Uterus (tissue), 4 donors: ENCODE data around the gene WDR27. TPM values are rescaled to one million over a fixed set of nuclear protein-coding genes. Genes with fewer than 3 reads are reported as not detected.

ENCODE experiments used
- DNase-seq, 2 donors: peaks; one replicate each; pipeline ENCODE4 v3.0.0-alpha.2; 2019 to 2020
- H3K27ac ChIP-seq, 2 donors: fragments of 200-600 bp; sonication (generic); 1 replicate in 1 of 2; 2 replicates in 1 of 2; pipeline ENCODE4 v1.5.1; 2016 to 2018
- H3K27me3 ChIP-seq, 2 donors: fragments of 200-600 bp; sonication (generic); one replicate each; pipeline ENCODE4 v1.5.1; 2018 to 2019; ENCODE audit warnings: control low read depth in 1 of 2
- H3K36me3 ChIP-seq, 2 donors: fragments of 200-600 bp; sonication (generic); one replicate each; pipeline ENCODE4 v1.5.1; 2019; ENCODE audit warnings: control low read depth in 1 of 2
- H3K4me1 ChIP-seq, 2 donors: fragments of 200-600 bp; sonication (generic); one replicate each; pipeline ENCODE4 v1.5.1; 2018 to 2019; ENCODE audit warnings: control low read depth in 1 of 2
- H3K4me3 ChIP-seq, 2 donors: fragments of 200-600 bp; sonication (generic); 1 replicate in 1 of 2; 2 replicates in 1 of 2; pipeline ENCODE4 v1.5.1; 2018 to 2019; ENCODE audit warnings: mild to moderate bottlenecking in 1 of 2
- H3K9me3 ChIP-seq, 2 donors: fragments of 200-600 bp; sonication (generic); one replicate each; pipeline ENCODE4 v1.5.1; 2019; ENCODE audit warnings: control low read depth in 1 of 2
- POLR2A ChIP-seq, 2 donors: fragments of 450-650 bp; IDR thresholded peaks; one replicate each; pipeline ENCODE4 v1.6.1; 2016; ENCODE audit warnings: antibody characterized with exemption in 2 of 2, mild to moderate bottlenecking in 1 of 2, moderate library complexity in 1 of 2
- intact Hi-C: fragments of 100-400 bp; cut with DNase I; formaldehyde crosslinking; loops from one replicate; pipeline ENCODE4 v1.15.1; 2023; ENCODE audit warnings: low total_unique reads
- total RNA-seq, 4 donors: library from RNA; depleted of rRNA in 3 of 4; stranded (reverse); fragments of >200 nt in 3 of 4; gene quantifications; one replicate each; pipeline versions ENCODE4 v1.1.0 to v1.2.4, GENCODE V29; 2014 to 2023
- TF ChIP-seq, protein P1 (sequence below), 4 experiments: fragments of 200-600 bp in 2 of 4; fragments of 450-650 bp in 2 of 4; sonication (generic) in 2 of 4; IDR thresholded peaks; one replicate each; pipeline ENCODE4 v1.5.1; 2016 to 2019; ENCODE audit warnings: antibody characterized with exemption in 4 of 4, mild to moderate bottlenecking in 2 of 4, moderate library complexity in 1 of 4
- donor health status: DM: yes; HTN: yes; CAD: no.

The WDR27 gene
- total RNA-seq, 4 donors from 2014 or later = 41.8 to 69.7 (median 59.7) TPM

DNA sequence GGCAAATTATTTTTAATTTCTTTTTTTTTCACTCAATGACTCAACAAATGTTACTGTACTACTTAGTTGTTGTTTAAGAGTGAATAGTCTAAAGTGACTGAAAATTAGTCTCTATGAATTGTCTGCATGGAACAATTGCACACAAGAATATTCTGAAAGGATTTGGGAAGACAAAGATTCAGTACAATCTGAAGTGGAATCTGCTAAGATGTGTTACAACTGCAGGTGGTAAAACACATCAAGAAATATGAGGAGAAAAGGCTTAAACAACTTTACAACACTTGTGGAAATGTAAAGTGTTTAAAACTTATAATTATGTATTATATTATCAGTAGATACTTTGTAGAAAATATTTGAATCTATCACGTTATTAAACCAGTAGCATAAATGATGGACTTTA is 193.4 kb downstream of the WDR27 start:
- no peak overlapping the region for H3K27ac ChIP-seq
- no peak for DNase-seq
- H3K36me3 ChIP-seq = no peaks in the 10 kb centered on the region
- H3K4me1 ChIP-seq = no peaks in the 10 kb centered on the region
- TF ChIP-seq POLR2A (IDR thresholded peaks at IDR 0.05) = no peak
- TF ChIP-seq, protein P1, sequence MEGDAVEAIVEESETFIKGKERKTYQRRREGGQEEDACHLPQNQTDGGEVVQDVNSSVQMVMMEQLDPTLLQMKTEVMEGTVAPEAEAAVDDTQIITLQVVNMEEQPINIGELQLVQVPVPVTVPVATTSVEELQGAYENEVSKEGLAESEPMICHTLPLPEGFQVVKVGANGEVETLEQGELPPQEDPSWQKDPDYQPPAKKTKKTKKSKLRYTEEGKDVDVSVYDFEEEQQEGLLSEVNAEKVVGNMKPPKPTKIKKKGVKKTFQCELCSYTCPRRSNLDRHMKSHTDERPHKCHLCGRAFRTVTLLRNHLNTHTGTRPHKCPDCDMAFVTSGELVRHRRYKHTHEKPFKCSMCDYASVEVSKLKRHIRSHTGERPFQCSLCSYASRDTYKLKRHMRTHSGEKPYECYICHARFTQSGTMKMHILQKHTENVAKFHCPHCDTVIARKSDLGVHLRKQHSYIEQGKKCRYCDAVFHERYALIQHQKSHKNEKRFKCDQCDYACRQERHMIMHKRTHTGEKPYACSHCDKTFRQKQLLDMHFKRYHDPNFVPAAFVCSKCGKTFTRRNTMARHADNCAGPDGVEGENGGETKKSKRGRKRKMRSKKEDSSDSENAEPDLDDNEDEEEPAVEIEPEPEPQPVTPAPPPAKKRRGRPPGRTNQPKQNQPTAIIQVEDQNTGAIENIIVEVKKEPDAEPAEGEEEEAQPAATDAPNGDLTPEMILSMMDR (IDR thresholded peaks at IDR 0.05) = no peak
- no peaks in the 10 kb centered on the region for H3K27me3 ChIP-seq
- H3K9me3 ChIP-seq = no peaks in the 10 kb centered on the region
- H3K4me3 ChIP-seq = no peak overlapping the region
- intact Hi-C loops = no loop called here

DNA sequence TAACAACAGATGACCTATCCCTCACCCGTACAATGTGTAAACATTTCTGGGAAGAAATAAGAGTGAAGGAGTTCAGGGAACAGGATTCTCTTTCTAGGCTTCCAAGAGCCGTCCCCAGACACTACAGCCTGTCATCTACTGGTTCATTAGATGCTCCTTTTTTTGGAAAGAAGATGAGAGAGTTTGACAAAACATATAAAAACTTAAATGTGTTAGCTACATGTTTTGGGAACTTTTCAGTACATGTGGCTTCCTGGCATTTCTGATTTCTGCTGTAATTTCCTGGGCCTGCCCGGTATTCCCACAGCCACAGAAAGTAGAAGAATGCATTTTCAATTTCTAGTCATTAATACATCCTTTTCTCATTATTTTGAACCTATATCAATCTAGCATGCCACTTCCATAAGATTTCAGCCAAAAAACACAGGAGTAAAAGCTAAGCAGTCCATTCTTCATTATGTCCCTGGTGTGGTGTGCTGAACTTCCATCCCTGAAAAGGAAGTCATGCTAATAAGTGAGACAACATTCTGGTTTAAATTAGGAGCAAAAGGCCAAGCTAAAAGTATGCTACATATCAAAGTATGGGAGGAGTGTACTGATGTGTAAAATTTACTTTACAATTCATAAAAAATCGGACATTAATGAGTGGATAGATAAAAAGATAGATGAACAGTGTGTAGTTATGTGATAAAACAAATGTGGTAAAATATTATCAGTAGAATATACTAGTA is 198.2 kb downstream of the WDR27 start:
- no peak for DNase-seq
- Histone ChIP-seq H3K27me3 (no peaks in the 10 kb centered on the region), H3K36me3 (no peaks in the 10 kb centered on the region), H3K27ac (no peak overlapping the region), H3K4me1 (no peaks in the 10 kb centered on the region), H3K9me3 (no peaks in the 10 kb centered on the region), H3K4me3 (no peak overlapping the region)
- intact Hi-C loops = no loop called here
- TF ChIP-seq POLR2A (IDR thresholded peaks at IDR 0.05) = no peak
- TF ChIP-seq, protein P1 (IDR thresholded peaks at IDR 0.05) = no peak

DNA sequence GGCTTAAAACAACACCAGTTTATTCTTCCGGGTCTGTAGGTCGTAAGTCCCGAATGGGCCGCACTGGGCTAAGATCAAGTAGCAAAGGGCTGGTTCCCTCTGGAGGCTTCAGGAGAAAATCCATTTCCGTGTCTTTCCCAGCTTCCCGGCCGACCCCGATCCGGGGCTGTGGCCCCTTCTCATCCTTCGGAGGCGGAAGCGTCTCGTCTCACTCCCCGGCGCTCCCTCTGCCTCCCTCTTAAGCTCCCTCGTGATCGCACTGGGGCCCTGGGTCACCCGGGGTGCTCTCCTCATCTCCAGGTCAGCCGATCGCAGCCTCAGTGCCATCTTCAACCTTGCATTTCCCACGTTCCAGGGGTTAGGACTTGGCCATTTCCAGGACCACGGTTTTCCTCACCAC is 199.4 kb downstream of the WDR27 start:
- intact Hi-C loops = no loop called here
- TF ChIP-seq, protein P1 (IDR thresholded peaks at IDR 0.05) = no peak
- TF ChIP-seq POLR2A (IDR thresholded peaks at IDR 0.05) = no peak
- Histone ChIP-seq H3K9me3 (no peaks in the 10 kb centered on the region), H3K27ac (no peak overlapping the region), H3K27me3 (no peaks in the 10 kb centered on the region), H3K36me3 (no peaks in the 10 kb centered on the region), H3K4me1 (no peaks in the 10 kb centered on the region), H3K4me3 (no peak overlapping the region)
- DNase-seq = no peak

DNA sequence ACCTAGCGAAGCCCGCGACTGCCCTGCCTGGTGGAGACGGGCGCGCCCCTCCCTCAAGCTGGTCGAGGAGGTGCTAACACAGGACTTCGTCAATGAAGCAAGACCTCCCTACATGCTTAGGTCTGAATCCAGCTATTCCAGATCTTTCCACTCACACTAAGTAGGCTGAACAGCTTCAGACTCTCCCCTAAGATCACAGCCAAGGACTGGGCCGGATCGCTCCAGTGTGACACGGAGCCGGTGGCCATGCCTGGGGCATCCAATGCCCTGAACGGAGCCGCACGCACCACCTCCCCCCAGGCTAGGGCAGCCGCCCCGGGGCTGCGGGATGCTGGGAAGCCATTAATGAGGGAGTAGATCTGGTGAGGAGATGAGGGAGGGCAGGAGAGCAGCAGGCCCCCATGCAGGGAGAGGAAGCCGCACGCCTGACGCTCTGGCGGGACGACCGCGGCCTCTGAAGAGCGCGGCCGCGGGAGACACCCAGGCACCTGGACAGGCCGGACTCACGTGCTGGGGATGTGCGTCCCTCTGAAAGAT is 200.0 kb downstream of the WDR27 start:
- TF ChIP-seq POLR2A (IDR thresholded peaks at IDR 0.05) = no peak
- TF ChIP-seq, protein P1 (IDR thresholded peaks at IDR 0.05) = no peak
- no peak for DNase-seq
- Histone ChIP-seq H3K27me3 (no peaks in the 10 kb centered on the region), H3K27ac (no peak overlapping the region), H3K36me3 (no peaks in the 10 kb centered on the region), H3K4me1 (no peaks in the 10 kb centered on the region), H3K4me3 (no peak overlapping the region), H3K9me3 (no peaks in the 10 kb centered on the region)
- intact Hi-C loops = no loop called here

DNA sequence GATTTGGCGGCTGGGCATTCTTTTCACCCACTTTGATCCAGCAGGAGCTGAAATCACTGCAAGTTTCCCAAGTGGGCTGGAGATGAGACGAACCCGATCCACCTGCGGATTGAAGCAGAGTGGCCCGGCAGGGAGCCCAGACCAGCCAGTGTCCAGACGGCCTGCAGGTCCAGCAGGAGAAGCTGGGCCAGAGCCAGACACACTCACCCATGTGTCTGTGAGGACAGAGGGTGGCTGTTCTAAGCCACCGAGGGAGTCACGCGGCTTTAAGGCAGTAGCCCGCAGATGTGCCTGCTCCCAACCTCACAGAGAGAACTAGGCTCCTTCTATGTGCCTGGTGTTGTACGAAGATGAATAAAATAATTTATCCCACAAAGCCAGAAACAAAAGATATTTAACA is 200.7 kb downstream of the WDR27 start:
- TF ChIP-seq, protein P1 (IDR thresholded peaks at IDR 0.05) = no peak
- TF ChIP-seq POLR2A (IDR thresholded peaks at IDR 0.05) = no peak
- Histone ChIP-seq H3K36me3 (no peaks in the 10 kb centered on the region), H3K4me3 (no peak overlapping the region), H3K27me3 (no peaks in the 10 kb centered on the region), H3K4me1 (no peaks in the 10 kb centered on the region), H3K27ac (no peak overlapping the region), H3K9me3 (no peaks in the 10 kb centered on the region)
- DNase-seq = no peak
- intact Hi-C loops = no loop called here
